Measurements from ENCODE around the gene CTNNA1. TPM values are rescaled to one million over a fixed set of nuclear protein-coding genes. Genes with fewer than 3 reads are reported as not detected.

CTNNA1 gene
- polyA plus RNA-seq, 3 donors from 2014 or later: 9.8 to 15.3 (median 10.1) TPM

GRCh38 chr5:138843316-138844124 is 90.3 kb downstream of the CTNNA1 start:
- H3K4me1 Mint-ChIP-seq: peaks cover 11 to 17% of the 10 kb centered on the region in 2 donors
- H3K36me3 Mint-ChIP-seq: peaks cover 0 to 3% (median 0%) of the 10 kb centered on the region in 3 donors
- no peak overlapping the region for H3K27ac Mint-ChIP-seq
- no peak for DNase-seq
- no peaks in the 10 kb centered on the region for H3K9me3 Mint-ChIP-seq
- no peak overlapping the region for H3K4me3 Mint-ChIP-seq
- H3K27me3 Mint-ChIP-seq (ENCODE audit: low read depth in 3 of 3): no peaks in the 10 kb centered on the region

DNA sequence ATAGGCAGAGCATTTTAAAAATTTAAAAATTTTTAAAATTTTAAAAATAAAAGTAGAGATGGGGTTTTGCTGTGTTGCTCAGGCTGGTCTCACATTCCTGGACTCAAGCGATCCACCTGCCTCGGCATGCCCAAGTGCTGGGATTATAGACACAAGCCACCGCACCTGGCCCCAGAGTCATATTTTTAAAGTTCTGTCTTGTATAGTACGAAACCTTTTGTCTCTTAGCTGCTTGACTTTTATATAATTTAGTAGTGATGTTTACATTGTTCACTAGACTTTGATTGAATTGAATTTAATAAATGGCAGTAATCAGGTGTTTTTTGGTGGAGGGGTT is 90.9 kb downstream of the CTNNA1 start:
- no peak for DNase-seq
- Mint-ChIP-seq H3K27ac (no peak overlapping the region), H3K27me3 (ENCODE audit: low read depth in 3 of 3) (no peaks in the 10 kb centered on the region), H3K4me1 (peaks cover 11 to 19% of the 10 kb centered on the region in 2 donors), H3K36me3 (peaks cover 0 to 3% (median 0%) of the 10 kb centered on the region in 3 donors), H3K4me3 (no peak overlapping the region), H3K9me3 (no peaks in the 10 kb centered on the region)

- Mint-ChIP-seq H3K4me1 (peaks cover 11 to 19% of the 10 kb centered on the region in 2 donors), H3K4me3 (no peak overlapping the region), H3K27ac (no peak overlapping the region), H3K36me3 (peaks cover 0 to 3% (median 0%) of the 10 kb centered on the region in 3 donors), H3K27me3 (ENCODE audit: low read depth in 3 of 3) (peaks cover 0 to 1% (median 0%) of the 10 kb centered on the region in 3 donors), H3K9me3 (no peaks in the 10 kb centered on the region)
- DNase-seq: no peak
Measured at GRCh38 chr5:138844812-138845513, 91.7 kb downstream of the CTNNA1 start.

DNA sequence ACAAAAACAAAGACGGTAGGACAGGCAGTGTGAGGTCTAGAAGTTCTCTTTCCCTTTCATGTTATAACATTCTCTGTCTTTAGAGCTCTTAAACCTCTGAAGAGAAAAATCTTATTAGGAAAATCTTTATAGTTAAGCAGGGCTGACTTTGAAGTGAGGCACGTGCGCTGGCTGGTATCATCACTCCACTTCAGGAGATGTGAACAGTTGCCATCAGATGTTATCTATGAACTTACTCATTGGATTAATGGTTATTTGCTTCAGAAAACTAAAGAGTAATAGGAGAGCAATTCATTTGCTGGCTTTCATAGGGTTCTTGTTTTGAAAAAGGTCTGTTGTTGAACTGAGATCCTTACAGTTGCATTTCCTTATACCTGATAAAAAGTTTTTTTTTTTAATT is 96.2 kb downstream of the CTNNA1 start:
- Mint-ChIP-seq H3K27ac (no peak overlapping the region), H3K36me3 (peaks cover 0 to 3% (median 0%) of the 10 kb centered on the region in 3 donors), H3K27me3 (ENCODE audit: low read depth in 3 of 3) (peaks cover 0 to 3% (median 0%) of the 10 kb centered on the region in 3 donors), H3K4me3 (no peak overlapping the region), H3K4me1 (peaks cover 13 to 19% of the 10 kb centered on the region in 2 donors), H3K9me3 (no peaks in the 10 kb centered on the region)
- DNase-seq: no peak

- H3K36me3 Mint-ChIP-seq: peaks cover 0 to 3% (median 0%) of the 10 kb centered on the region in 3 donors
- H3K27me3 Mint-ChIP-seq (ENCODE audit: low read depth in 3 of 3): peaks cover 0 to 3% (median 0%) of the 10 kb centered on the region in 3 donors
- DNase-seq: no peak
- H3K9me3 Mint-ChIP-seq: no peaks in the 10 kb centered on the region
- H3K4me1 Mint-ChIP-seq: peaks cover 13 to 19% of the 10 kb centered on the region in 2 donors
- no peak overlapping the region for H3K27ac Mint-ChIP-seq
- H3K4me3 Mint-ChIP-seq: no peak overlapping the region
Measured at GRCh38 chr5:138849882-138850281, 96.7 kb downstream of the CTNNA1 start.

DNA sequence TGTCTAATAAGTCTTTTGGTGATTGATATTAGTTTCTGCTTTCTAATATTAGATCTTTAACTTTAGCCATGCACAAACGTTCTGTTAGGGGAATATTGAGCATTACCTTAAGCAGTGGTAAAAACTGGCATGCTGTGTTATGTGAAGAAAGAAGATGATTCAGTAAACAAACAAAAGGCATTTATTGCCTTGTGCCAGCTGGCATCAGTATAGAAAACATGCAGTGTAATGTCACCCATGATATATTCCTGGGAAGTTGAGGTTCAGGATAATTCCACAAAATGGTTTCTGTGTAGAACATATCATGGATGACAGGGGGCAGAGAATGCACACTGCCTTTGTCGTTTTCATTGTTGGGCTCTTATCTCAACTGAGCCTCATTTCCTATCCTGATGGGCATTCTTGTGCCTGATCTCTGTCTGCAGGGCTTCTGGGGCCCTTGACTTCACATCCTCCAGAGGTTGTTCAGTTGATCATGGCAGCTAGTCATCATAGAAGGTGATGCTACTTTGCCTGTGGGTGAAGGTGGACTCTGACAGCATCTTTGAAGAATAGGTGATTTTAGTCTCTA is 97.7 kb downstream of the CTNNA1 start:
- no peak overlapping the region for H3K27ac Mint-ChIP-seq
- H3K27me3 Mint-ChIP-seq (ENCODE audit: low read depth in 3 of 3): peaks cover 0 to 3% (median 0%) of the 10 kb centered on the region in 3 donors
- DNase-seq: no peak
- H3K9me3 Mint-ChIP-seq: no peaks in the 10 kb centered on the region
- H3K4me1 Mint-ChIP-seq: peaks cover 13 to 19% of the 10 kb centered on the region in 2 donors
- H3K4me3 Mint-ChIP-seq: no peak overlapping the region
- peaks cover 0 to 10% (median 0%) of the 10 kb centered on the region in 3 donors for H3K36me3 Mint-ChIP-seq

DNA sequence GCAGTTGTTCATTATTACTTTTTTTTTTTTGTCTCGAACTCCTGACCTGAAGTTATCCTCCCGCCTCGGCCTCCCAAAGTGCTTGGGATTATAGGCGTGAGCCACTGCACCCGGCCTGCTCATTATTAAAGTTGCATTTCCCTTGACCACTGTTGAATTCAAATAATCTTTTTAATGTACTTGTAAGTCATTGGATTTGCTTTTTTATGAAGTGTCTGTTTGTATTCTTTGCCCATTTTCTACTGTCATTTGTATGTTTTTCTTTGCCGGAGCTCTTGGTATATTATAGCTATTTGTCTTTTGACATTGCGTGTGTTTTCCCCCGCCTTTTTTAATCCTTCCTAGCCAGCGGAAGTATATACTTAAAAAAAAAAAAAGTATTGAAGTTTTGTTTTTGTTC is 99.9 kb downstream of the CTNNA1 start:
- H3K4me1 Mint-ChIP-seq: peaks cover 5 to 6% of the 10 kb centered on the region in 2 donors
- H3K9me3 Mint-ChIP-seq: no peaks in the 10 kb centered on the region
- peaks cover 0 to 3% (median 3%) of the 10 kb centered on the region in 3 donors for H3K27me3 Mint-ChIP-seq (ENCODE audit: low read depth in 3 of 3)
- no peak for DNase-seq
- H3K27ac Mint-ChIP-seq: peak overlapping the region in 1 of 6 donors; percentile 28
- H3K4me3 Mint-ChIP-seq: no peak overlapping the region
- H3K36me3 Mint-ChIP-seq: peaks cover 0 to 11% (median 0%) of the 10 kb centered on the region in 3 donors

DNA sequence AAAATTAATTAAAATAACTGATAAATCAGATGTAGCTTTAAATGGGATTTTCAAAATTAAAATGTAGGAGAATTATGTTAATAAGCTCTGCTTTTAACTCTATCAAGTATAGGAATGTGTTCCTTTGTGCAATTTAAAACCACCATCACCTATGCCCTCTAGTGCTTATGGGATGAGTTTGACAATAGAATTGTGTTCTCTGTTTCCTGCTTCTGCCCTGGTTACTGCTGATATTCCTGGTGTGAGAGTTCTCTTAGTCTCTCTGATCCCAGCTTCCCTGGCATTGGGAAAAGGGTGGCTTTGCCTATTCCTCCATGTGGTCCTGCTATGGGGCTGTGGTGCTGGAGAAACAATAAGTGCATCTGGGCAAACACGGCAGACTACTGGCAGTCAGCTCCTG is 113.8 kb downstream of the CTNNA1 start:
- no peak for DNase-seq
- no peak overlapping the region for H3K27ac Mint-ChIP-seq
- H3K4me3 Mint-ChIP-seq: no peak overlapping the region
- H3K27me3 Mint-ChIP-seq (ENCODE audit: low read depth in 3 of 3): peaks cover 0 to 2% (median 0%) of the 10 kb centered on the region in 3 donors
- H3K9me3 Mint-ChIP-seq: peaks cover 1 to 11% (median 7%) of the 10 kb centered on the region in 6 donors
- H3K36me3 Mint-ChIP-seq: peaks cover 6 to 20% (median 6%) of the 10 kb centered on the region in 3 donors
- H3K4me1 Mint-ChIP-seq: no peaks in the 10 kb centered on the region

DNA sequence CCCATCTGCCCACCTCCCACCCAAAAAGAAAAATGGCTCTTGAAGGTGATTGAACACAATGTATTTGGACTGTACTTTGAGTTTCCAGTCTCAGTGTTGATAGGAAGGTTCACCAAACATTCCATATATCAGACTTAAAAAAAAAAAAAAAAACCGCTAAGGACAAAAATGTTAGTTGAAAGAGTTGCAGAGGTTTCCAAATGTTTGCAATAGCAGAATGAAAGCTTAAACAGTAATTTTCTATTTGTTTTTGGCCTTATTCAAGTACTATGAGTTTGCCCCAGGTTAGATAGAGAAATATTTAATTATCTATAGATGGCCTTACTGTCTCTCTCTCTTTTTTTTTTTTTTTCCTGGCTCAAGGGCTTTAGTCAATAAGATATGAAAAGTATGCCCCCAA is 115.8 kb downstream of the CTNNA1 start:
- Mint-ChIP-seq H3K27me3 (ENCODE audit: low read depth in 3 of 3) (peaks cover 0 to 6% (median 0%) of the 10 kb centered on the region in 3 donors), H3K9me3 (peaks cover 0 to 4% (median under 1%) of the 10 kb centered on the region in 6 donors), H3K4me1 (no peaks in the 10 kb centered on the region)

GRCh38 chr5:138869763-138870500 is 116.7 kb downstream of the CTNNA1 start:
- Mint-ChIP-seq H3K4me3 (no peak overlapping the region), H3K4me1 (no peaks in the 10 kb centered on the region), H3K27ac (no peak overlapping the region), H3K36me3 (peaks cover 0 to 6% (median 0%) of the 10 kb centered on the region in 3 donors), H3K27me3 (ENCODE audit: low read depth in 3 of 3) (peaks cover 0 to 4% (median 0%) of the 10 kb centered on the region in 3 donors), H3K9me3 (peaks cover 0 to 3% (median 0%) of the 10 kb centered on the region in 6 donors)
- no peak for DNase-seq

More for the DNA sequence above, 115.8 kb downstream of the CTNNA1 start:
- DNase-seq: no peak
- Mint-ChIP-seq H3K27ac (no peak overlapping the region), H3K36me3 (peaks cover 0 to 10% (median 0%) of the 10 kb centered on the region in 3 donors), H3K4me3 (no peak overlapping the region)

DNA sequence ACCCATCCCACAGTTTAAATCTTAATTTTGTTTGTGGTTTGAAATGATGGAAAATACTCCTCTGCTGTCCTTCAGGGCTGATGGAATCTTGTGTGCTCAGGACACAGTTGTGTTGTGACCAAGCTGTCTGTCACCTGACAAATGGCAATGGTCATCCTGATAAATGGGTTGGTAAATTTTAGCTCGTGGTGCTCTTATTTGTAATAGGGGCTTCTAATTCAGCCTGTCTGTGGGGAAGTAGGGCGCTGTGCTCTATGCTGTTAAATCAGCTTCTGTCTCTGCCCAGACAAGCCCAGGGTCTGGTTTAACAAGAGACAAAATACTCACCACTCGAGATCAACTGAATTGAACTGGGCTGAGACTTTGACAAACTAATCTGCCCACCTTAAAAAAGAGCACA is 117.4 kb downstream of the CTNNA1 start:
- Mint-ChIP-seq H3K27ac (no peak overlapping the region), H3K9me3 (peaks cover 0 to 3% (median 0%) of the 10 kb centered on the region in 6 donors), H3K27me3 (ENCODE audit: low read depth in 3 of 3) (peaks cover 0 to 4% (median 0%) of the 10 kb centered on the region in 3 donors), H3K4me3 (no peak overlapping the region), H3K4me1 (no peaks in the 10 kb centered on the region), H3K36me3 (peaks cover 0 to 3% (median 0%) of the 10 kb centered on the region in 3 donors)
- DNase-seq: no peak

DNA sequence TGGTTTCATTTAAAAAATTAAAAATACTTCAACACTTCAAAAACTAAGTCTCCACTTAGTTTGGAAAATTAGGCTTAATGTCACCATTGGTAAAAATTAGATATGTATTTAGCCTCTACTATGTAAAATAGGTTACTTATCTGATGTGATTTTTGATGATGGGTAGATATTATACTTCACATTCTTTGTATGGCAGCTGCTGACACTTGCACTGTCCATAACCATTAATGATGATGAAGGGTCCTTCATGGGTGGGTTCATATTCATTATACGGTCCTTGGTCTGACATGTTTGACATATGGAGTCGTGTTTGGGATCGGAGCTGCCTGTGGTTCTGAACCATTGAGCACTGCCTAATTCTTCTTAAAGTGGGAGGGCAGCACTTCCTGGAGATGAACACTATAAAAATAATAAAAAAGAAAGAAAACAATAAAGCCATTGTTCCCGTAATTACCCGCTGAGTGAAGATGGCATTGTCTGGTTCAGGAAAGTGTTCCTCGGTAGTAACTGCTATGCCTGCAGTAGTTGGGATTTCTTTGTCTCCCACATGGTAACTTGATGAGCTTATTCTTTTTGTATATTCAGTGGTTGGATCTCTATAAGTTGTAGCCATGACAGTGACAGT is 119.7 kb downstream of the CTNNA1 start:
- no peak for DNase-seq
- H3K27me3 Mint-ChIP-seq (ENCODE audit: low read depth in 3 of 3): peaks cover 0 to 4% (median 1%) of the 10 kb centered on the region in 3 donors
- no peaks in the 10 kb centered on the region for H3K4me1 Mint-ChIP-seq
- H3K9me3 Mint-ChIP-seq: no peaks in the 10 kb centered on the region
- H3K36me3 Mint-ChIP-seq: no peaks in the 10 kb centered on the region
- no peak overlapping the region for H3K4me3 Mint-ChIP-seq
- peak overlapping the region in 1 of 6 donors; percentile 44 for H3K27ac Mint-ChIP-seq
